MM.1S (cell line): ENCODE measurements around the gene DUSP15.

Experiments used
- DNase-seq: peaks from one replicate; pipeline ENCODE4 v3.0.0-alpha.2; 2015
- H2AFZ ChIP-seq: fragments of 300-600 bp; sonication (generic); 2 replicates; pipeline ENCODE4 v1.6.0; 2016; ENCODE audit warnings: antibody characterized with exemption, low read length
- H3F3A ChIP-seq: fragments of 300-600 bp; sonication (generic); 2 replicates; pipeline ENCODE4 v1.6.1; 2016; ENCODE audit warnings: mild to moderate bottlenecking, antibody characterized with exemption, low read length, moderate library complexity, mixed read lengths; ENCODE audit not compliant: insufficient read depth
- H3K27ac ChIP-seq: fragments of 300-600 bp; sonication (generic); 2 replicates; pipeline ENCODE4 v1.5.1; 2016; ENCODE audit warnings: mild to moderate bottlenecking, low read length
- H3K27me3 ChIP-seq: fragments of 300-600 bp; sonication (generic); replicated peaks from 2 replicates; pipeline ENCODE4 v1.6.0; 2016; ENCODE audit warnings: low read length; ENCODE audit not compliant: insufficient read depth
- H3K36me3 ChIP-seq: fragments of 300-600 bp; sonication (generic); replicated peaks from 2 replicates; pipeline ENCODE4 v1.6.1; 2016; ENCODE audit warnings: mild to moderate bottlenecking, low read length, mixed read lengths; ENCODE audit not compliant: insufficient read depth
- H3K4me1 ChIP-seq: fragments of 300-600 bp; sonication (generic); 2 replicates; pipeline ENCODE4 v1.6.1; 2016; ENCODE audit warnings: low read length, mixed read lengths
- H3K4me2 ChIP-seq: fragments of 300-600 bp; sonication (generic); 2 replicates; pipeline ENCODE4 v1.6.0; 2016; ENCODE audit warnings: low read depth, low read length
- H3K4me3 ChIP-seq: fragments of 300-600 bp; sonication (generic); 2 replicates; pipeline ENCODE4 v1.5.1; 2016; ENCODE audit warnings: low read length, mixed read lengths
- H3K79me2 ChIP-seq: fragments of 300-600 bp; sonication (generic); 2 replicates; pipeline ENCODE4 v1.6.1; 2016; ENCODE audit warnings: mixed run types, low read length, mixed read lengths
- H3K9ac ChIP-seq: fragments of 300-600 bp; sonication (generic); 2 replicates; pipeline ENCODE4 v1.6.1; 2016; ENCODE audit warnings: low read length, mixed read lengths
- H3K9me2 ChIP-seq: fragments of 300-600 bp; sonication (generic); replicated peaks from 2 replicates; pipeline ENCODE4 v1.6.1; 2016; ENCODE audit warnings: mild to moderate bottlenecking, low read length, mixed read lengths; ENCODE audit not compliant: insufficient read depth
- H3K9me3 ChIP-seq: fragments of 300-600 bp; sonication (generic); replicated peaks from 2 replicates; pipeline ENCODE4 v1.6.1; 2016; ENCODE audit warnings: mild to moderate bottlenecking, low read length, mixed read lengths; ENCODE audit not compliant: insufficient read depth
- H4K20me1 ChIP-seq: fragments of 300-600 bp; sonication (generic); 2 replicates; pipeline ENCODE4 v1.6.1; 2016; ENCODE audit warnings: mild to moderate bottlenecking, low read length, moderate library complexity, mixed read lengths; ENCODE audit not compliant: insufficient read depth
- CTCF ChIP-seq: fragments of 300-600 bp; sonication (generic); IDR thresholded peaks from 2 replicates; pipeline ENCODE4 v1.5.1; 2016; ENCODE audit warnings: antibody characterized with exemption, low read length, mixed read lengths
- EZH2 ChIP-seq: fragments of 300-600 bp; sonication (generic); optimal IDR thresholded peaks from 2 replicates; pipeline ENCODE3; 2017; ENCODE audit warnings: low read depth, mild to moderate bottlenecking, antibody characterized with exemption, low read length, mixed read lengths
- EZH2phosphoT487 ChIP-seq: fragments of 300-600 bp; sonication (generic); IDR thresholded peaks from 2 replicates; pipeline ENCODE4 v1.6.1; 2018; ENCODE audit warnings: antibody characterized with exemption, low read length

The DUSP15 gene

DNA sequence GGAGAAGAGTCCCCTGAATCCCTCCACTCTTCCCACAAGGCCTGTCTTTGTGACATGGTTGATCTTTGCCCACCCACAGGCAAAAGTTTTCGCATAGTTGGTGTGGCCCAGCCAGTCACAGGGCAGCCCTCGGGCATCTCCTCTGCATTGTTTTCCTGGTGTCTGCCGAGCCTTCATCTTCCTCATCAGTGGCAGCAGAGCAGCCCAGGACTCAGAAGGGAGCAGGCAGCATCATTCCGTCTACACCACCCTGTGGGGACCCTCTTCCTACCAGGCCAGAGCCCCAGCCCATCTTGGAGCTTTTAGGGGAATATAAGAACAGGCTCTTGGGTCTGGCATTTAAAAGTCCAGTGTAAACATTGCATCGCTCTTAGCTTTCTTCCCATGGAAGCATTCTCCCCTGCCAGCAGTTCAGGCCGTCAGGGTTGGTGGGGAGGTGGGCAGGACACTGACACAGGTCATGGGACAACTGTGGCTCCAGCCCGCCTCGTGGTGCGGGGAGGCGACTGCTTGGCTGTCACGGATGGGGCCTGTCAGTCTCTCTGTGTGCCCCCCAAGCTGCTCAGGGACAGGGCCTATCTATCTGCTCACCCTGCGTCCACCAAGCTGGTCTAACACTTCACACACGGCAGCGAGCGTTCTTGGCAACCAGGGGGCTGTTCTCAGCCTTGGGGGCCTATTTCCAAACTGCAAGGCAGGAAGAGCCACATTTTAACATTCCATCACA is 43.3 kb upstream of the DUSP15 start:
- Histone ChIP-seq H2AFZ (no peak overlapping the region), H3K4me2 (no peak overlapping the region), H3K27me3 (peaks cover 24% of the 10 kb centered on the region), H4K20me1 (no peaks in the 10 kb centered on the region), H3F3A (no peaks in the 10 kb centered on the region), H3K4me3 (no peak overlapping the region), H3K27ac (no peak overlapping the region), H3K4me1 (no peaks in the 10 kb centered on the region), H3K9ac (no peak overlapping the region), H3K36me3 (no peaks in the 10 kb centered on the region), H3K9me2 (no peaks in the 10 kb centered on the region), H3K9me3 (no peaks in the 10 kb centered on the region), H3K79me2 (no peaks in the 10 kb centered on the region)
- TF ChIP-seq EZH2phosphoT487, result no peak
- no peak for TF ChIP-seq CTCF
- TF ChIP-seq EZH2, result no peak
- no peak for DNase-seq

DNA sequence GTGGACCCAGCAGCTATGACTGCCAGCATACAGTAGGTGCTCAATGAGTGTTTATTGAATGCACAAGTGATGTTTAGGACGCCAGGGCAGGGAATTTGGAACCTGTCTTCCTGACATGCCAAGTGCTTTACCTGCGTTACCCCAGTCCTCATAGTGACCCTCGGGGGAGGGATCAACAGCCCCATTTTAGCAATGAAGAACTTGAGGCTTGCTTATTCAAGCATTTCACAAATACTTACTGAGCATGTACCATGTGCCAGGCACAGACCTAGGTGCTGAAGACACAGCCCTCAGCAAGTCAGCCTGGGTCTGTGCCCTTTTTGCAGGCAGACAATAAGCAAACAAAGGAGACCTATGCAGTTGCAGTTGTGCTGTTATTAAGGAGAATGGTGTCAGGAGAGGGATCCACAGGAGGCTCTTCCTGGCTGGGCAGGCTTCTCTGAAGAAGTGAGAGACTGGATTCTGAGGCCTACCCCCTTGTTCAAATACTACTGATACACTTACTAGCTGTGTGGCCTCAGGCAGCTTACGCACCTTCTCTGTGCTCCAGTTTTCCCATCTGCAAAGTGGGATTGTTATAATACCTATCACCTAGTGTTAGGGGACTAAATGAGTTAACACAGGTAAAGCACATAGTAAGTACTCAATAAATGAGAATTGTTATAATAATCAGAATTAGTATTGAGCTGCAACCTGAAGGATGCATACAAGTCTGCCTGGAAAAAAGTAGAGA is 39.9 kb upstream of the DUSP15 start:
- no peak for TF ChIP-seq EZH2
- TF ChIP-seq CTCF, result no peak
- TF ChIP-seq EZH2phosphoT487, result no peak
- DNase-seq, result no peak
- Histone ChIP-seq H3K27me3 (peaks cover 11% of the 10 kb centered on the region), H3F3A (no peaks in the 10 kb centered on the region), H3K79me2 (no peaks in the 10 kb centered on the region), H3K4me1 (no peaks in the 10 kb centered on the region), H3K4me2 (no peak overlapping the region), H4K20me1 (no peaks in the 10 kb centered on the region), H3K4me3 (no peak overlapping the region), H3K27ac (no peak overlapping the region), H3K36me3 (no peaks in the 10 kb centered on the region), H3K9me2 (no peaks in the 10 kb centered on the region), H3K9ac (no peak overlapping the region), H2AFZ (no peak overlapping the region), H3K9me3 (no peaks in the 10 kb centered on the region)

- Histone ChIP-seq H3K9me2 (no peaks in the 10 kb centered on the region), H3K9ac (no peak overlapping the region), H4K20me1 (no peaks in the 10 kb centered on the region), H3K36me3 (no peaks in the 10 kb centered on the region), H3K27ac (no peak overlapping the region), H3K4me2 (no peak overlapping the region), H3K9me3 (no peaks in the 10 kb centered on the region), H3F3A (no peaks in the 10 kb centered on the region), H3K4me3 (no peak overlapping the region), H3K79me2 (no peaks in the 10 kb centered on the region), H3K4me1 (no peaks in the 10 kb centered on the region), H2AFZ (no peak overlapping the region), H3K27me3 (peaks cover 11% of the 10 kb centered on the region)
- DNase-seq, result no peak
- no peak for TF ChIP-seq CTCF
- no peak for TF ChIP-seq EZH2phosphoT487
- TF ChIP-seq EZH2, result no peak
These were observed 39.1 kb upstream of the DUSP15 start for GRCh38 chr20:31909253-31910070.
